Measurements from ENCODE around the gene PIN1. TPM values are rescaled to one million over a fixed set of nuclear protein-coding genes. Genes with fewer than 3 reads are reported as not detected.

PIN1 gene
- total and polyA plus RNA-seq, 2 of the 8 experiments (the other 6 are each of a cell fraction or from before 2014, with no cell fraction given), result 78.3 to 90.8 TPM

DNA sequence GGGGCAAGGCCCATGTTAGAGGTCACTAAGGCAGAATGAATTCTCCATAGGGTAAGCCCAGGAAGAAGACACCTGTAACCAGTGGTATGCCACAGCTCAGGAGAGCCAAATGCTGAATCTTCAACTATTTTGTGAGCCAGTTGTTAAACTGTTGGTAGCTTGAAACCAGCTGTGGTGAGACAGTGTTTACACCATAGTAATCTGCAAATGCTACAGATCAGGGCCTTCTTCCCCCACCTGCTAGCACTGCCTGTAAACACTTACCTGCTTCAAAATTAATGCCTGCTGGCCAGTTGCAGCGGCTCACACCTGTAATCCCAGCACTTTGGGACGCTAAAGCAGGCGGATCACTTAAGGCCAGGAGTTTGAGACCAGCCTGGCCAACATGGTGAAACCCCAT lies 28.3 kb upstream of the PIN1 start (continued):
- TF ChIP-seq, protein P1, sequence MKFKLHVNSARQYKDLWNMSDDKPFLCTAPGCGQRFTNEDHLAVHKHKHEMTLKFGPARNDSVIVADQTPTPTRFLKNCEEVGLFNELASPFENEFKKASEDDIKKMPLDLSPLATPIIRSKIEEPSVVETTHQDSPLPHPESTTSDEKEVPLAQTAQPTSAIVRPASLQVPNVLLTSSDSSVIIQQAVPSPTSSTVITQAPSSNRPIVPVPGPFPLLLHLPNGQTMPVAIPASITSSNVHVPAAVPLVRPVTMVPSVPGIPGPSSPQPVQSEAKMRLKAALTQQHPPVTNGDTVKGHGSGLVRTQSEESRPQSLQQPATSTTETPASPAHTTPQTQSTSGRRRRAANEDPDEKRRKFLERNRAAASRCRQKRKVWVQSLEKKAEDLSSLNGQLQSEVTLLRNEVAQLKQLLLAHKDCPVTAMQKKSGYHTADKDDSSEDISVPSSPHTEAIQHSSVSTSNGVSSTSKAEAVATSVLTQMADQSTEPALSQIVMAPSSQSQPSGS (IDR thresholded peaks at IDR 0.05; ENCODE audit: low read length), result no peak
- TF ChIP-seq TAF1 (IDR thresholded peaks at IDR 0.05; ENCODE audit: low read depth, low read length) (no peak), CHD2 (IDR thresholded peaks at IDR 0.05; ENCODE audit: low read length) (no peak), SP1 (IDR thresholded peaks at IDR 0.05; ENCODE audit: low read depth, low read length) (no peak)
